ENCODE data around the gene IL17RE.

DNA sequence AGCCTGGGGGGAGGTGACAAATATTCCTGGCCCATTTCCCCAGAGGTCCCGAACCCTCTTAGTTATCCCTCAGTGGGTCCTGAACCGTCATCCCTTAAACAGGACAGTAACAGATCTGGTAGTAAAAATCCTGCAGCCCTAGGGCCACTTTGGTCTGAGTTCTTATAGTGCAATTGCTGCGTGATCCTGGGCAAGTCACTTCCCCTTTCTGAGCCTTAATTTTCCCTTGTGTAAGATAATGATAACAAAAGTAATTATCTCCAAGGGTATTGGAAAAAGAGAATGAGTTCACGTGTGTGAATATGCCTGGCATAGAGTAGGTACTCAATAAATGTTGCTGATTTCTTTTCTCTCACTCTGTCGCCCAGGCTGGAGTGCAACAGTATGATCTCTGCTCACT, 15.2 kb upstream of the IL17RE start:
- TF ChIP-seq, protein P1, sequence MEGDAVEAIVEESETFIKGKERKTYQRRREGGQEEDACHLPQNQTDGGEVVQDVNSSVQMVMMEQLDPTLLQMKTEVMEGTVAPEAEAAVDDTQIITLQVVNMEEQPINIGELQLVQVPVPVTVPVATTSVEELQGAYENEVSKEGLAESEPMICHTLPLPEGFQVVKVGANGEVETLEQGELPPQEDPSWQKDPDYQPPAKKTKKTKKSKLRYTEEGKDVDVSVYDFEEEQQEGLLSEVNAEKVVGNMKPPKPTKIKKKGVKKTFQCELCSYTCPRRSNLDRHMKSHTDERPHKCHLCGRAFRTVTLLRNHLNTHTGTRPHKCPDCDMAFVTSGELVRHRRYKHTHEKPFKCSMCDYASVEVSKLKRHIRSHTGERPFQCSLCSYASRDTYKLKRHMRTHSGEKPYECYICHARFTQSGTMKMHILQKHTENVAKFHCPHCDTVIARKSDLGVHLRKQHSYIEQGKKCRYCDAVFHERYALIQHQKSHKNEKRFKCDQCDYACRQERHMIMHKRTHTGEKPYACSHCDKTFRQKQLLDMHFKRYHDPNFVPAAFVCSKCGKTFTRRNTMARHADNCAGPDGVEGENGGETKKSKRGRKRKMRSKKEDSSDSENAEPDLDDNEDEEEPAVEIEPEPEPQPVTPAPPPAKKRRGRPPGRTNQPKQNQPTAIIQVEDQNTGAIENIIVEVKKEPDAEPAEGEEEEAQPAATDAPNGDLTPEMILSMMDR (optimal IDR thresholded peaks at IDR 0.05 in 1 of 3, IDR thresholded peaks at IDR 0.05 in 1 of 3, conservative IDR thresholded peaks at IDR 0.05 in 1 of 3; ENCODE audit: extremely low read depth in 1 of 3, insufficient read depth in 2 of 3, low read length in 3 of 3), result no peak
- TF ChIP-seq EZH2 (IDR thresholded peaks at IDR 0.05; ENCODE audit: low read length), result no peak

Data from keratinocyte (primary cell).